GM12873 (cell line): ENCODE results near the gene SAMD3.

Source experiments
- TF ChIP-seq, protein P1 (sequence below): IDR thresholded peaks from 2 replicates; pipeline ENCODE4 v1.5.1; 2012; ENCODE audit warnings: low read depth, mild to moderate bottlenecking, moderate library complexity, low read length, control low read depth; ENCODE audit not compliant: insufficient read depth; ENCODE audit errors: missing control alignments

Gene SAMD3

GRCh38 chr6:130164251-130164650 lies 58.5 kb downstream of the SAMD3 start:
- TF ChIP-seq, protein P1, sequence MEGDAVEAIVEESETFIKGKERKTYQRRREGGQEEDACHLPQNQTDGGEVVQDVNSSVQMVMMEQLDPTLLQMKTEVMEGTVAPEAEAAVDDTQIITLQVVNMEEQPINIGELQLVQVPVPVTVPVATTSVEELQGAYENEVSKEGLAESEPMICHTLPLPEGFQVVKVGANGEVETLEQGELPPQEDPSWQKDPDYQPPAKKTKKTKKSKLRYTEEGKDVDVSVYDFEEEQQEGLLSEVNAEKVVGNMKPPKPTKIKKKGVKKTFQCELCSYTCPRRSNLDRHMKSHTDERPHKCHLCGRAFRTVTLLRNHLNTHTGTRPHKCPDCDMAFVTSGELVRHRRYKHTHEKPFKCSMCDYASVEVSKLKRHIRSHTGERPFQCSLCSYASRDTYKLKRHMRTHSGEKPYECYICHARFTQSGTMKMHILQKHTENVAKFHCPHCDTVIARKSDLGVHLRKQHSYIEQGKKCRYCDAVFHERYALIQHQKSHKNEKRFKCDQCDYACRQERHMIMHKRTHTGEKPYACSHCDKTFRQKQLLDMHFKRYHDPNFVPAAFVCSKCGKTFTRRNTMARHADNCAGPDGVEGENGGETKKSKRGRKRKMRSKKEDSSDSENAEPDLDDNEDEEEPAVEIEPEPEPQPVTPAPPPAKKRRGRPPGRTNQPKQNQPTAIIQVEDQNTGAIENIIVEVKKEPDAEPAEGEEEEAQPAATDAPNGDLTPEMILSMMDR: no peak

DNA sequence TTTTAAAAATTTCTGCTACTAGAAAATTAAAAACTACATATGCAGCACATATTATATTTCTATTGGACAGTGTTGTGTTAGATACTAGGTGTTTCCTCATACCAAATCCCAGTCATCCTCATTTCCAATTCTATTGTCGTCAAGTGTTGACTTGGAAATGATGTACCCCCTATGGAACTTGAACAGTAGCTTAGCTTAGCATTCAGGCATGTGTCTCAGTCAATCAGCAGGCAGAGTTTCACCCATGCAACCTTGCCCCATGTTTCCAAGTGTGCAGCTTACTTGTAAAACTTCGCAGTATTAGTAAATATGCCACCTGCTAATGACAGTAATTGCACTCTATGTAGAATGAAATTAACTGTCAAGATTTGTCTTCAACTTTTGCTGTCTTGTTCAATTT lies 59.5 kb downstream of the SAMD3 start:
- TF ChIP-seq, protein P1: no peak

- TF ChIP-seq, protein P1: no peak
Observed at GRCh38 chr6:130162421-130162820, 60.3 kb downstream of the SAMD3 start.

DNA sequence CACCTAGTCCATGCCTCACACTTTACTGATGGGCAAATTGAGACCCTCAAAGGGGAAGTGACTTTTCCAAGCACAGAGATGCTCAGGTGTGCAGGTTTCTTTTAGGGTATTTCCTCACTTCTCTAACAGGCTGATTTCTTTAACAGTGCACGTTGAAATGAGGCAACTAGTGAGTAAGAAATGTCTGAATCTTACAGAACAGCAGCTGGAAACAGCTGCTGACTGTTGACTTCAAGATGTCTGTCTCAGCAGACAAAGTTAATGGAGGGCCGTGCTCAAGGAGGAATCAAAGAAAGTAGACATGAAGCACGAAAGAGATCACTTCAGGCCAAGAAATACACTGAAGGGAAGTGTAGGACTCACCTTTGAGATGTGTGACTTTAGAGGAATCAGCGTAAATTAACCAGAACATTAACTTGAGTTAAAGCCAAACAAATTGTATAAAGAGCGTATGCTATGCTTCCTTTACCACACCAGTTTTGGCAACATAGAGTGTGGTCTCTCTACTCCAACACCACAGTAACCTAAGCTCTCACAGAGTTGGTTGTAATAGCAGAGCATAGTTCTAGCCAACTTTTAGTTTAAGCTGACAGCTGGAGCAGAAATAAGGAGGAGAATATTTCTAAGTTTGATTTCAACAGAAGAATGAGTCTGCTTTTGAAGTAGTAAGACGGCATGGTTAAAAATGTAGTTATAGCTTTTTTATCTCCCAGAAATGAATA lies 60.9 kb downstream of the SAMD3 start:
- TF ChIP-seq, protein P1: no peak

DNA sequence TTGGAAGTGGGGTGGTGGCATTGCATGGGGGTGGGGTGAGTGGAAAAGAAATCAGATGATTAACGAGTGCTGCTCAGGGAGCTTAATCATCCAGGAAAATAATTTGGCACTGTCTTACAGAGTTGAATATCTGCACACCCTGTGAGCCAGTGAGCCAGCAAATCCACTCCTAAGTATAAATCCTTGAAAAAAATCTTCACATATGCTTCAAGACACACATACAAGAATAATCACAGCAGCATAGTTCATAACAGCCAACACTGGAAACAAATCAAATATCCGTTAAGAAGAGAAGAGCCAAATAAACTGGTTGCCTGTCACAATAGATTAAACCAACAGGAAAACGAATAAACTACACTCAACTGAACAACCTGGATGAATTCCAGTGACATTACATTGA lies 62.8 kb downstream of the SAMD3 start:
- TF ChIP-seq, protein P1: no peak

DNA sequence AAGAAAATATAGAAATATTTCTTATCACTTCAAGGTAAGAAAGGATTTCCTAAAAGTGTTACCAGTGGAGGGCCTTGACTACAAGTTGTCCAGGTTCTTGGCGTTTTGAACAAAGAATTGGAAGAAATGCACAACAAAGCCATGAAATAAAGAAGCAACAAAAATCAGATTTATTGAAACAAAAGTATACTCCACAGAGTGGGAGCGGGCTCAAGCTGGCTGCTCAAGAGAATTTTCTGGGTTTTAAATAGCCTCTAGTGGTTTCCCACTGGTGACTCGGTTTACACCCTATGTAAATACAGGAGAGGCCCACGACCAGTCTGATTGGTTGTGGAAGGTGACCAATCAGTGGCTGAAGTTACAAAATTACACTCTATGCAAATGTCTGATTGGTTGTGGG lies 64.2 kb downstream of the SAMD3 start:
- TF ChIP-seq, protein P1: no peak

DNA sequence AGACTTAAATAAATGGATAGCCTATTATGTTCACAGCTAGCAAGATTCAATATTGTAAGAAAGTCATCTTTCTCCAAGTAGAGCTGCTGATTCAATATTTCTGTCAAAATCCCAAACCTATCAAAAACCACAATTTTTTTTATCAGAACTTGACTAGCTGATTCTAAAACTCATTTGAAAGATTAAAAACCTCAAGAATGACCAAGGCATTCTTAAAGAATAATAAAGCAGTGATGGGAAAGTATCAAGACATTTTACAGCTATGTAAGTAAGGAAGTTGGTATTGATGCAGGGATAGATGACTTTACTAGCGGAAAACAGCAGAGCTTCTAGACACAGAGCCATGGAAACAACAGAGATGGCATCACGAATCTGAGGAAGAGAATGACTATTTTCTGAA lies 64.7 kb downstream of the SAMD3 start:
- TF ChIP-seq, protein P1: no peak
